Caco-2 (cell line): Measurements from ENCODE around the gene LRRC74B. TPM values are rescaled to one million over a fixed set of nuclear protein-coding genes. Genes with fewer than 3 reads are reported as not detected.

Source experiments
- BruUV-seq: library from RNA; stranded (reverse); fragments of 400-500 nt; replicated peaks from 2 replicates; lab custom pipeline; 2021; lab: Mats Ljungman, UMichigan
- CTCF ChIA-PET: fragments of 300-600 bp; sonication (Branson Sonifier 250); formaldehyde crosslinking; loops from one replicate; lab custom pipeline; 2022; ENCODE audit warnings: antibody characterized with exemption; lab: Charles Lee
- POLR2A ChIA-PET: fragments of 300-600 bp; sonication (Branson Sonifier 250); formaldehyde crosslinking; loops from one replicate; lab custom pipeline; 2022; ENCODE audit warnings: antibody characterized with exemption; lab: Charles Lee
- DNase-seq, 2 experiments: peaks; one replicate each; pipeline versions ENCODE4 v3.0.0 to v3.0.0-alpha.2; 2020 to 2022
- H3K27me3 ChIP-seq: replicated peaks from 2 replicates; pipeline ENCODE4 v1.6.0; 2011; ENCODE audit warnings: low read length; ENCODE audit not compliant: control insufficient read depth, insufficient read depth
- H3K36me3 ChIP-seq: 2 replicates; pipeline ENCODE4 v1.5.1; 2011; ENCODE audit warnings: low read length; ENCODE audit not compliant: control insufficient read depth, insufficient read depth
- H3K4me1 ChIP-seq: fragments of 250-450 bp; sonication (Bioruptor Pico); 2 replicates; pipeline ENCODE4 v1.5.1; 2020; ENCODE audit warnings: mild to moderate bottlenecking
- H3K4me3 ChIP-seq: 2 replicates; pipeline ENCODE4 v1.5.1; 2011; ENCODE audit warnings: low read depth, mild to moderate bottlenecking, control low read depth, low read length
- H3K9me3 ChIP-seq: fragments of 250-450 bp; sonication (Bioruptor Pico); 2 replicates; pipeline ENCODE4 v1.5.1; 2020; ENCODE audit warnings: mild to moderate bottlenecking, moderate library complexity
- H3K27ac Mint-ChIP-seq: one replicate; pipeline ENCODE4 v1.8.0; 2022; ENCODE audit warnings: mixed read lengths; ENCODE audit not compliant: unreplicated experiment
- H3K27me3 Mint-ChIP-seq: one replicate; pipeline ENCODE4 v1.8.0; 2022; ENCODE audit warnings: mixed read lengths; ENCODE audit not compliant: insufficient read depth, unreplicated experiment
- H3K36me3 Mint-ChIP-seq: one replicate; pipeline ENCODE4 v1.8.0; 2022; ENCODE audit warnings: mild to moderate bottlenecking, mixed read lengths; ENCODE audit not compliant: insufficient read depth, unreplicated experiment
- H3K4me1 Mint-ChIP-seq: one replicate; pipeline ENCODE4 v1.8.0; 2022; ENCODE audit warnings: low read depth, mixed read lengths; ENCODE audit not compliant: unreplicated experiment
- H3K4me3 Mint-ChIP-seq: one replicate; pipeline ENCODE4 v1.8.0; 2022; ENCODE audit warnings: mild to moderate bottlenecking, moderate library complexity, mixed read lengths; ENCODE audit not compliant: unreplicated experiment
- H3K9me3 Mint-ChIP-seq: one replicate; pipeline ENCODE4 v1.8.0; 2022; ENCODE audit warnings: mixed read lengths; ENCODE audit not compliant: unreplicated experiment
- intact Hi-C: fragments of 100-400 bp; cut with micrococcal nuclease; formaldehyde crosslinking; loops from one replicate; pipeline ENCODE4 v1.10.0; 2022; ENCODE audit not compliant: unreplicated experiment
- total RNA-seq: library from RNA; stranded (reverse); gene quantifications from 2 replicates; pipeline ENCODE4 v1.2.3, GENCODE V29; 2022
- TF ChIP-seq, protein P1 (sequence below), 2 experiments: fragments of 200-600 bp in 1 of 2; IDR thresholded peaks; 1 replicate in 1 of 2; 2 replicates in 1 of 2; pipeline versions ENCODE4 v1.5.1 to v1.8.0; 2011 to 2022; ENCODE audit warnings: antibody characterized with exemption in 1 of 2, control low read depth in 1 of 2, inconsistent platforms in 1 of 2, low read depth in 1 of 2, low read length in 1 of 2, mild to moderate bottlenecking in 1 of 2, moderate library complexity in 1 of 2; ENCODE audit not compliant: insufficient read depth in 1 of 2, severe bottlenecking in 1 of 2, unreplicated experiment in 1 of 2

LRRC74B gene
- total RNA-seq, 1 experiment from 2014 or later = not detected

DNA sequence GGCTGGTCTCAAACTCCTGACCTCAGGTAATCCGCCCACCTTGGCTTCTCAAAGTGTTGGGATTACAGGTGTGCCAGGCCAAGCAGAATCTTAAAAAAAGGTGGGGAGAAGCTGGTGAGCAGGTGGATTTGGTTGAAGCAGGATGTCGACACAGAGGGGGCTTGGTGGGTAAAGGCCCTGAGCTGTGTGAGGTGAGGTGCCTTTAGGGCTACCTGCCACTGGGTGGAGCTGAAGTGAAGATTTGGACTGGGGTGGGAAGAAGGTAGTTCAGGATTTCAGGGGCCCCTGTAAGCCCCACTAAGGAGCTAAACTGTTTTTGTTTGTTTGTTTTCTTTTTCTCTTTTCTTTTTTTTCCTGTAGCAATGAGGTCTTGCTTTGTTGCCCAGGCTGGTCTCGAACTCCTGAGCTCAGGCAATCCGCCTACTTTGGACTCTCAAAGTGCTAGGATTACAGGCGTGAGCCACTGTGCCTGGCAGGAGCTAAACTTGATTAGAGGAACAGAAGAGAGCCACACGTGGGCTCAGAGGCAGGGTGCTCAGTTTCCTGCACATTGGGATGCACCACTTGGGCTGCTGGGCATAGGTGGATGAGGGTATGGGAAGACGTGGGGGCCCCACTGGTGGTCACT, 24.8 kb upstream of the LRRC74B start:
- H3K27ac Mint-ChIP-seq = no peak overlapping the region
- BruUV-seq = no TSS peak
- no peak overlapping the region for H3K4me3 Mint-ChIP-seq
- Histone ChIP-seq H3K4me3 (no peak overlapping the region), H3K9me3 (peaks cover 4% of the 10 kb centered on the region; the same call in 1 of the 2 replicates), H3K4me1 (peaks cover under 1% of the 10 kb centered on the region; the same call in 1 of the 2 replicates), H3K27me3 (no peaks in the 10 kb centered on the region), H3K36me3 (no peaks in the 10 kb centered on the region)
- ChIA-PET POLR2A (no interaction called here), CTCF (interaction anchor here (1.0 to 1.1 kb wide), 3 partner anchors 17 to 217 kb away, joined by 3 to 4 read pairs (median 4); no protein-coding TSS in a partner anchor)
- TF ChIP-seq, protein P1, sequence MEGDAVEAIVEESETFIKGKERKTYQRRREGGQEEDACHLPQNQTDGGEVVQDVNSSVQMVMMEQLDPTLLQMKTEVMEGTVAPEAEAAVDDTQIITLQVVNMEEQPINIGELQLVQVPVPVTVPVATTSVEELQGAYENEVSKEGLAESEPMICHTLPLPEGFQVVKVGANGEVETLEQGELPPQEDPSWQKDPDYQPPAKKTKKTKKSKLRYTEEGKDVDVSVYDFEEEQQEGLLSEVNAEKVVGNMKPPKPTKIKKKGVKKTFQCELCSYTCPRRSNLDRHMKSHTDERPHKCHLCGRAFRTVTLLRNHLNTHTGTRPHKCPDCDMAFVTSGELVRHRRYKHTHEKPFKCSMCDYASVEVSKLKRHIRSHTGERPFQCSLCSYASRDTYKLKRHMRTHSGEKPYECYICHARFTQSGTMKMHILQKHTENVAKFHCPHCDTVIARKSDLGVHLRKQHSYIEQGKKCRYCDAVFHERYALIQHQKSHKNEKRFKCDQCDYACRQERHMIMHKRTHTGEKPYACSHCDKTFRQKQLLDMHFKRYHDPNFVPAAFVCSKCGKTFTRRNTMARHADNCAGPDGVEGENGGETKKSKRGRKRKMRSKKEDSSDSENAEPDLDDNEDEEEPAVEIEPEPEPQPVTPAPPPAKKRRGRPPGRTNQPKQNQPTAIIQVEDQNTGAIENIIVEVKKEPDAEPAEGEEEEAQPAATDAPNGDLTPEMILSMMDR (IDR thresholded peaks at IDR 0.05; ENCODE audit: insufficient read depth in 1 of 2, low read depth in 1 of 2, low read length in 1 of 2, severe bottlenecking in 1 of 2, unreplicated experiment in 1 of 2) = peak; percentile 25 to 34
- H3K27me3 Mint-ChIP-seq = no peaks in the 10 kb centered on the region
- intact Hi-C loops = no loop called here
- H3K9me3 Mint-ChIP-seq = no peaks in the 10 kb centered on the region
- H3K4me1 Mint-ChIP-seq = no peaks in the 10 kb centered on the region
- peaks cover 2% of the 10 kb centered on the region for H3K36me3 Mint-ChIP-seq
- no peak for DNase-seq

DNA sequence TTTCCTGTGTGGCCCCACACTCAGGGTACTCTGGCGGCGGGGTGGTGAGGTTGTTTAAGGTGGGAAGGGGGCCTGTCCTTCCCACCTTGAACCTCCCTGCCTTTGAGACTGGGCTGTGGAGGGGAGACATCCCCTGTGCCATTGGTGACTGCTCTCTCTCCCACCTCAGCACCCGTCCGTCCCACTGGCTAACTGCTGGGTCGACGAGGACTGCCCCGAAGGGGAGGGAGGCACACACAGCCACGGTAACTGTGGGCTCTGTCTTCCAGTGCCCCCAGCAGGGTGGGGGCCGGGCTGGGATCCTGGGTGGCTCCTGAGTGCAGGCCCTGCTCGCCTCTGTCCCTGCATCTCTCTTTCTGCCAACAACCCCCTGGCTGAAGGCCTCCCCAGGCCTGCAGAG, 23.2 kb upstream of the LRRC74B start:
- DNase-seq = no peak
- Mint-ChIP-seq H3K36me3 (peaks cover 6% of the 10 kb centered on the region), H3K4me1 (no peaks in the 10 kb centered on the region), H3K27ac (no peak overlapping the region), H3K4me3 (no peak overlapping the region), H3K9me3 (no peaks in the 10 kb centered on the region), H3K27me3 (no peaks in the 10 kb centered on the region)
- BruUV-seq = no TSS peak
- Histone ChIP-seq H3K4me3 (no peak overlapping the region), H3K36me3 (no peaks in the 10 kb centered on the region), H3K9me3 (peaks cover 4% of the 10 kb centered on the region; the same call in 1 of the 2 replicates), H3K4me1 (peaks cover 16% of the 10 kb centered on the region), H3K27me3 (no peaks in the 10 kb centered on the region)
- intact Hi-C loops = no loop called here
- CTCF ChIA-PET = no interaction called here
- POLR2A ChIA-PET = no interaction called here
- TF ChIP-seq, protein P1 (IDR thresholded peaks at IDR 0.05; ENCODE audit: insufficient read depth in 1 of 2, low read depth in 1 of 2, low read length in 1 of 2, severe bottlenecking in 1 of 2, unreplicated experiment in 1 of 2) = no peak

DNA sequence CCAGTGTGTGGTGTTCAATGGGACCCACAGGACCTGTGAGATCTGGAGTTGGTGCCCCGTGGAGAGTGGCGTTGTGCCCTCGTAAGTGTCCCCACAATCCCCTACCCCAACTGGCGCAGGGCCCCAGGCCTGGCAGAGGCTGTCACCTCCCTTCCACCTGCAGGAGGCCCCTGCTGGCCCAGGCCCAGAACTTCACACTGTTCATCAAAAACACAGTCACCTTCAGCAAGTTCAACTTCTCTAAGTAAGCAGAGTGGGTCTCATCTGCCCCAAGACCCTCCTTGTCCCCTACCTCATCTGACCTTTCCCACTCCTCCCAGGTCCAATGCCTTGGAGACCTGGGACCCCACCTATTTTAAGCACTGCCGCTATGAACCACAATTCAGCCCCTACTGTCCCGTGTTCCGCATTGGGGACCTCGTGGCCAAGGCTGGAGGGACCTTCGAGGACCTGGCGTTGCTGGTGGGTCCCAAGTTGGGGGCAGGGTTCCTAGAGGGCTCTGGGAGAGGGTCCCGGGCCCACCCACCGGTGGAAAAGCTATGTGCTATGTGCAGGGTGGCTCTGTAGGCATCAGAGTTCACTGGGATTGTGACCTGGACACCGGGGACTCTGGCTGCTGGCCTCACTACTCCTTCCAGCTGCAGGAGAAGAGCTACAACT, 22.7 kb upstream of the LRRC74B start:
- Mint-ChIP-seq H3K27ac (no peak overlapping the region), H3K4me1 (no peaks in the 10 kb centered on the region), H3K9me3 (no peaks in the 10 kb centered on the region), H3K36me3 (peaks cover 6% of the 10 kb centered on the region), H3K27me3 (no peaks in the 10 kb centered on the region), H3K4me3 (no peak overlapping the region)
- H3K9me3 ChIP-seq = peaks cover 4% of the 10 kb centered on the region; the same call in 1 of the 2 replicates
- H3K4me3 ChIP-seq = no peak overlapping the region
- no peaks in the 10 kb centered on the region for H3K36me3 ChIP-seq
- ChIA-PET CTCF (no interaction called here), POLR2A (no interaction called here)
- TF ChIP-seq, protein P1 (IDR thresholded peaks at IDR 0.05; ENCODE audit: insufficient read depth in 1 of 2, low read depth in 1 of 2, low read length in 1 of 2, severe bottlenecking in 1 of 2, unreplicated experiment in 1 of 2) = peak in 1 of 2 experiments; percentile 9
- peaks cover 22% of the 10 kb centered on the region for H3K4me1 ChIP-seq
- intact Hi-C loops = no loop called here
- no TSS peak for BruUV-seq
- H3K27me3 ChIP-seq = no peaks in the 10 kb centered on the region
- DNase-seq = no peak
